Mesodermal cell (in vitro differentiated cells): ENCODE results near the gene ITPR1.

ENCODE experiments used
- H3K27ac ChIP-seq: 2 replicates; pipeline ENCODE4 v1.7.0; 2013; ENCODE audit warnings: mild to moderate bottlenecking, low read depth, low read length, moderate library complexity; ENCODE audit not compliant: severe bottlenecking
- H3K36me3 ChIP-seq: 2 replicates; pipeline ENCODE4 v1.7.1; 2013; ENCODE audit warnings: mild to moderate bottlenecking, low read length, moderate library complexity; ENCODE audit not compliant: control insufficient read depth, insufficient read depth
- H3K4me1 ChIP-seq: one replicate; pipeline ENCODE4 v1.7.1; 2013; ENCODE audit warnings: mild to moderate bottlenecking, low read length; ENCODE audit not compliant: insufficient read depth, control insufficient read depth, poor library complexity, severe bottlenecking
- H3K4me3 ChIP-seq: 2 replicates; pipeline ENCODE4 v1.7.0; 2013; ENCODE audit warnings: low read length, control low read depth, mild to moderate bottlenecking; ENCODE audit not compliant: insufficient read depth, poor library complexity, severe bottlenecking; ENCODE audit errors: extremely low read depth
- H3K9me3 ChIP-seq: 2 replicates; pipeline ENCODE4 v1.7.1; 2013; ENCODE audit warnings: mild to moderate bottlenecking, low read length, moderate library complexity; ENCODE audit not compliant: control insufficient read depth
- WGBS, 2 experiments: methylation state at CpG; one replicate each; pipeline ENCODE4 v1.1.5; 2013; ENCODE audit warnings: missing lambda C conversion rate in 2 of 2; ENCODE audit not compliant: insufficient coverage in 2 of 2; 5-methylcytosine and 5-hydroxymethylcytosine counted together

Gene ITPR1

GRCh38 chr3:4629095-4630007 lies 136.2 kb downstream of the ITPR1 start:
- 97 to 100% methylated on average over 5 to 6 of the region's 9 CpGs for WGBS, 2 experiments
- no peaks in the 10 kb centered on the region for H3K9me3 ChIP-seq
- H3K4me3 ChIP-seq: no peak overlapping the region
- H3K36me3 ChIP-seq: no peaks in the 10 kb centered on the region
- no peaks in the 10 kb centered on the region for H3K4me1 ChIP-seq
- no peak overlapping the region for H3K27ac ChIP-seq

- Histone ChIP-seq H3K4me1 (no peaks in the 10 kb centered on the region), H3K9me3 (no peaks in the 10 kb centered on the region), H3K36me3 (no peaks in the 10 kb centered on the region), H3K4me3 (no peak overlapping the region), H3K27ac (no peak overlapping the region)
- 58 to 90% methylated on average over 4 to 7 of the region's 10 CpGs for WGBS, 2 experiments
These were observed 140.2 kb downstream of the ITPR1 start for GRCh38 chr3:4633078-4634004.

- no peaks in the 10 kb centered on the region for H3K9me3 ChIP-seq
- WGBS, 2 experiments: 92% methylated on average over 5 to 6 of the region's 6 CpGs
- no peak overlapping the region for H3K27ac ChIP-seq
- H3K36me3 ChIP-seq: no peaks in the 10 kb centered on the region
- no peak overlapping the region for H3K4me3 ChIP-seq
- H3K4me1 ChIP-seq: no peaks in the 10 kb centered on the region
These were observed 141.7 kb downstream of the ITPR1 start for GRCh38 chr3:4634894-4635293.

GRCh38 chr3:4637265-4637664 lies 144.1 kb downstream of the ITPR1 start:
- Histone ChIP-seq H3K4me1 (no peaks in the 10 kb centered on the region), H3K4me3 (no peak overlapping the region), H3K27ac (no peak overlapping the region), H3K36me3 (no peaks in the 10 kb centered on the region), H3K9me3 (no peaks in the 10 kb centered on the region)
- WGBS, 2 experiments: 79 to 100% methylated on average over 2 of the region's 2 CpGs

GRCh38 chr3:4641863-4642563 lies 148.9 kb downstream of the ITPR1 start:
- no peaks in the 10 kb centered on the region for H3K36me3 ChIP-seq
- no peaks in the 10 kb centered on the region for H3K9me3 ChIP-seq
- H3K27ac ChIP-seq: no peak overlapping the region
- 89 to 96% methylated on average over 6 of the region's 9 CpGs for WGBS, 2 experiments
- H3K4me1 ChIP-seq: peaks cover 3% of the 10 kb centered on the region
- no peak overlapping the region for H3K4me3 ChIP-seq

GRCh38 chr3:4642611-4643010 lies 149.5 kb downstream of the ITPR1 start:
- H3K4me3 ChIP-seq: no peak overlapping the region
- peaks cover 3% of the 10 kb centered on the region for H3K4me1 ChIP-seq
- no peaks in the 10 kb centered on the region for H3K9me3 ChIP-seq
- WGBS, 2 experiments: 95% methylated on average over 7 to 8 of the region's 8 CpGs
- H3K27ac ChIP-seq: no peak overlapping the region
- H3K36me3 ChIP-seq: no peaks in the 10 kb centered on the region

GRCh38 chr3:4643904-4644547 lies 150.9 kb downstream of the ITPR1 start:
- Histone ChIP-seq H3K36me3 (no peaks in the 10 kb centered on the region), H3K9me3 (no peaks in the 10 kb centered on the region), H3K27ac (no peak overlapping the region), H3K4me1 (peaks cover 3% of the 10 kb centered on the region), H3K4me3 (no peak overlapping the region)
- WGBS, 2 experiments: 95 to 98% methylated on average over 5 of the region's 9 CpGs

- Histone ChIP-seq H3K9me3 (no peaks in the 10 kb centered on the region), H3K27ac (no peak overlapping the region), H3K4me3 (no peak overlapping the region), H3K4me1 (peaks cover 3% of the 10 kb centered on the region), H3K36me3 (no peaks in the 10 kb centered on the region)
- 95 to 100% methylated on average over 3 of the region's 3 CpGs for WGBS, 2 experiments
These were observed 151.8 kb downstream of the ITPR1 start for GRCh38 chr3:4644951-4645350.

GRCh38 chr3:4645468-4645867 lies 152.3 kb downstream of the ITPR1 start:
- H3K27ac ChIP-seq: no peak overlapping the region
- no peaks in the 10 kb centered on the region for H3K9me3 ChIP-seq
- no peaks in the 10 kb centered on the region for H3K36me3 ChIP-seq
- 95% methylated on average over 6 of the region's 6 CpGs; no CpG with 5 or more reads in 1 of the 2 experiments for WGBS, 2 experiments
- no peak overlapping the region for H3K4me3 ChIP-seq
- H3K4me1 ChIP-seq: peaks cover 3% of the 10 kb centered on the region

- H3K27ac ChIP-seq: no peak overlapping the region
- no peak overlapping the region for H3K4me3 ChIP-seq
- WGBS, 2 experiments: 100% methylated on average over 1 of the region's 2 CpGs; no CpG with 5 or more reads in 1 of the 2 experiments
- H3K36me3 ChIP-seq: no peaks in the 10 kb centered on the region
- no peaks in the 10 kb centered on the region for H3K9me3 ChIP-seq
- peaks cover 3% of the 10 kb centered on the region for H3K4me1 ChIP-seq
These were observed 154.3 kb downstream of the ITPR1 start for GRCh38 chr3:4647411-4647810.
